ENCODE measurements around the gene ADAMTSL2.

DNA sequence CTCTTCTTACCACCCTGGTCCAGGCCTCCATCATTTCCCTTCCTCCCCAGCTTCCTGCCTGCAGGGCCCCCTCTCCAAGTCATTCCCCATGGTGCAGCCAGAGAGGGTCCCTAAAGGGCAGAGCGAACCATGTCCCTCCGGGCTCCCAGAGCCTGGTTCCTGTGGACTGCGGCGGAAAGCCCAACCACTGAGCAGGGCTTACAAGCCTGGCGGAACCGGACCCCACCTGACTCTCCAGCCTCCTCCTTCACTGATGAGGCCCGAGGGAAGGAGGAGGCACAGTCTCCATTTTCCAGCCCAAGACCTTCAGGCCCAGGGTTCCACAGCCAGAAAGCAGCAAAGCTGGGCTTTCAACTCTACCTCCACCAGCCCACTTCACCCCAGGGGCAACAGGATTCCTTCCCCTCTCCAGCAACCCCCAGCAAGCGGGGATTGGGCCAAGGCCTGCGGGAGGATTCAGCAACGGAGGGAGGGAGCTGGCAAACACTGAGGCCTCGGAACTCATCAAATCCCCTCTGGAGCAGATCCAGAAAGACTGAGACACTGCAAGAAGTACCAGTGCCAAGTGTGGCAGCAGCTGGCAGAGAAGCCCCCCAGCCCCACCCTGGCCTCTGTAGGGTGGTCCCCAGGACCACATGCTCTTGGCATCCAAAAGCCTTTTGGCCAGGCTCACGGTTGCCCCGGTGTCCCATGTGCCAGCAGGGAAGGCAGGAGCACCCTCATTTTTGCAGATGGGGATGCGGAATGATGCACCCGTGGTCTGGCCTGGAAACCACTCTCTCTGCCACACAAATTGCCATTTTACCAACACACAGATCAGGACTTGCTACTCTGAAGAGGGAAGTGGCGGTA lies 71.6 kb downstream of the ADAMTSL2 start:
- TF ChIP-seq EZH2 (IDR thresholded peaks at IDR 0.05) (no peak), FOXP2 (optimal IDR thresholded peaks at IDR 0.05; ENCODE audit: control extremely low read depth, extremely low read length, insufficient read depth) (no peak), POLR2AphosphoS5 (IDR thresholded peaks at IDR 0.05; ENCODE audit: borderline replicate concordance, low read depth, low read length) (no peak)
